Subcutaneous abdominal adipose tissue (tissue), 5 donors: ENCODE data around the gene PRCC.

Experiments used
- H3K27ac ChIP-seq: one replicate; pipeline ENCODE4 v1.7.0; 2013; ENCODE audit warnings: low read depth, mild to moderate bottlenecking, inconsistent platforms, low read length, moderate library complexity
- H3K27me3 ChIP-seq, 5 donors: one replicate each; pipeline ENCODE4 v1.7.0; 2013; ENCODE audit warnings: low read length in 5 of 5, inconsistent platforms in 1 of 5; ENCODE audit not compliant: control insufficient read depth in 5 of 5, insufficient read depth in 4 of 5
- H3K36me3 ChIP-seq, 5 donors: one replicate each; pipeline ENCODE4 v1.7.0; 2013; ENCODE audit warnings: low read length in 5 of 5; ENCODE audit not compliant: control insufficient read depth in 5 of 5, insufficient read depth in 5 of 5
- H3K4me1 ChIP-seq, 5 donors: one replicate each; pipeline ENCODE4 v1.7.0; 2013; ENCODE audit warnings: low read length in 5 of 5, mild to moderate bottlenecking in 3 of 5, moderate library complexity in 1 of 5; ENCODE audit not compliant: control insufficient read depth in 5 of 5, insufficient read depth in 5 of 5
- H3K4me3 ChIP-seq, 5 donors: one replicate each; pipeline ENCODE4 v1.7.0; 2013; ENCODE audit warnings: low read length in 5 of 5, low read depth in 1 of 5
- H3K9ac ChIP-seq, 5 donors: one replicate each; pipeline ENCODE4 v1.7.0; 2013; ENCODE audit warnings: low read length in 5 of 5, mild to moderate bottlenecking in 4 of 5, moderate library complexity in 3 of 5
- H3K9me3 ChIP-seq, 5 donors: one replicate each; pipeline ENCODE4 v1.7.0; 2013; ENCODE audit warnings: low read length in 5 of 5; ENCODE audit not compliant: control insufficient read depth in 5 of 5
- donor health status: healthy.
- donor health status: healthy.
- donor health status: healthy.
- donor health status: healthy.
- donor health status: healthy.

PRCC gene

GRCh38 chr1:156773607-156774006, 6.3 kb downstream of the PRCC start:
- H3K4me3 ChIP-seq = no peak overlapping the region
- no peaks in the 10 kb centered on the region for H3K9me3 ChIP-seq
- no peak overlapping the region for H3K9ac ChIP-seq
- H3K4me1 ChIP-seq = peaks cover 6 to 46% (median 38%) of the 10 kb centered on the region in 5 donors
- H3K27me3 ChIP-seq = no peaks in the 10 kb centered on the region
- peaks cover 5 to 22% (median 8%) of the 10 kb centered on the region in 5 donors for H3K36me3 ChIP-seq
- H3K27ac ChIP-seq = no peak overlapping the region

- no peak overlapping the region for H3K4me3 ChIP-seq
Observed at GRCh38 chr1:156775799-156776198, 8.5 kb downstream of the PRCC start.

GRCh38 chr1:156776942-156777341, 9.6 kb downstream of the PRCC start:
- H3K27ac ChIP-seq = no peak overlapping the region
- no peak overlapping the region for H3K4me3 ChIP-seq
- H3K9ac ChIP-seq = peak overlapping the region in 2 of 5 donors; percentile 13 to 51
- peaks cover 1 to 33% (median 25%) of the 10 kb centered on the region in 5 donors for H3K4me1 ChIP-seq
- H3K9me3 ChIP-seq = no peaks in the 10 kb centered on the region
- H3K27me3 ChIP-seq = no peaks in the 10 kb centered on the region
- peaks cover 0 to 8% (median 0%) of the 10 kb centered on the region in 5 donors for H3K36me3 ChIP-seq

More at GRCh38 chr1:156775799-156776198, 8.5 kb downstream of the PRCC start:
- peaks cover 1 to 35% (median 21%) of the 10 kb centered on the region in 5 donors for H3K4me1 ChIP-seq
- H3K27me3 ChIP-seq = no peaks in the 10 kb centered on the region
- peaks cover 1 to 14% (median 6%) of the 10 kb centered on the region in 5 donors for H3K36me3 ChIP-seq
- H3K27ac ChIP-seq = no peak overlapping the region
- H3K9ac ChIP-seq = no peak overlapping the region
- H3K9me3 ChIP-seq = no peaks in the 10 kb centered on the region

GRCh38 chr1:156777573-156777972, 10.2 kb downstream of the PRCC start:
- no peak overlapping the region for H3K4me3 ChIP-seq
- H3K9me3 ChIP-seq = no peaks in the 10 kb centered on the region
- H3K9ac ChIP-seq = peak overlapping the region in 3 of 5 donors; percentile 9 to 35 (median 13)
- no peaks in the 10 kb centered on the region for H3K27me3 ChIP-seq
- peaks cover 3 to 12% (median 3%) of the 10 kb centered on the region in 5 donors for H3K36me3 ChIP-seq
- H3K27ac ChIP-seq = no peak overlapping the region
- H3K4me1 ChIP-seq = peaks cover 3 to 33% (median 28%) of the 10 kb centered on the region in 5 donors

GRCh38 chr1:156781585-156782186, 14.4 kb downstream of the PRCC start:
- no peaks in the 10 kb centered on the region for H3K27me3 ChIP-seq
- no peak overlapping the region for H3K4me3 ChIP-seq
- peaks cover 6 to 36% (median 26%) of the 10 kb centered on the region in 5 donors for H3K36me3 ChIP-seq
- no peaks in the 10 kb centered on the region for H3K9me3 ChIP-seq
- peaks cover 2 to 17% (median 13%) of the 10 kb centered on the region in 5 donors for H3K4me1 ChIP-seq
- peak overlapping the region; percentile 14 for H3K27ac ChIP-seq
- H3K9ac ChIP-seq = peak overlapping the region in 2 of 5 donors; percentile 28 to 52

- Histone ChIP-seq H3K4me3 (no peak overlapping the region), H3K4me1 (peaks cover 2 to 11% (median 9%) of the 10 kb centered on the region in 5 donors), H3K9me3 (no peaks in the 10 kb centered on the region), H3K27ac (no peak overlapping the region), H3K27me3 (no peaks in the 10 kb centered on the region), H3K36me3 (peaks cover 10 to 49% (median 40%) of the 10 kb centered on the region in 5 donors), H3K9ac (no peak overlapping the region)
Observed at GRCh38 chr1:156785458-156785857, 18.1 kb downstream of the PRCC start.

GRCh38 chr1:156786640-156787039, 19.3 kb downstream of the PRCC start:
- Histone ChIP-seq H3K9ac (no peak overlapping the region), H3K4me1 (peaks cover 2 to 7% (median 7%) of the 10 kb centered on the region in 5 donors), H3K27me3 (no peaks in the 10 kb centered on the region), H3K36me3 (peaks cover 15 to 59% (median 49%) of the 10 kb centered on the region in 5 donors), H3K27ac (no peak overlapping the region), H3K9me3 (no peaks in the 10 kb centered on the region), H3K4me3 (no peak overlapping the region)

GRCh38 chr1:156788136-156788535, 20.8 kb downstream of the PRCC start:
- no peaks in the 10 kb centered on the region for H3K9me3 ChIP-seq
- peaks cover 17 to 64% (median 57%) of the 10 kb centered on the region in 5 donors for H3K36me3 ChIP-seq

GRCh38 chr1:156789621-156790318, 22.4 kb downstream of the PRCC start:
- Histone ChIP-seq H3K9me3 (no peaks in the 10 kb centered on the region), H3K36me3 (peaks cover 26 to 68% (median 59%) of the 10 kb centered on the region in 5 donors), H3K27me3 (no peaks in the 10 kb centered on the region), H3K4me3 (no peak overlapping the region), H3K27ac (no peak overlapping the region), H3K9ac (no peak overlapping the region), H3K4me1 (peaks cover 0 to 3% (median 0%) of the 10 kb centered on the region in 5 donors)

More at GRCh38 chr1:156788136-156788535, 20.8 kb downstream of the PRCC start:
- Histone ChIP-seq H3K27ac (no peak overlapping the region), H3K27me3 (no peaks in the 10 kb centered on the region), H3K4me1 (peaks cover 0 to 3% (median 0%) of the 10 kb centered on the region in 5 donors), H3K4me3 (no peak overlapping the region), H3K9ac (no peak overlapping the region)
